GM20431 (cell line): ENCODE results near the gene GPR153.

Experiments used
- in situ Hi-C: fragments of 300-500 bp; cut with MseI, MboI; formaldehyde crosslinking; loops from one replicate; pipeline ENCODE4 v1.15.0; 2020; ENCODE audit warnings: low sequenced_read_pairs; ENCODE audit not compliant: unreplicated experiment

The GPR153 gene

GRCh38 chr1:6253380-6253779 lies 7.5 kb downstream of the GPR153 start:
- in situ Hi-C loops: loop anchor here (25.0 kb wide), 1 partner anchor 159 kb away; the partner anchor contains the start of genes ESPN and HES2

DNA sequence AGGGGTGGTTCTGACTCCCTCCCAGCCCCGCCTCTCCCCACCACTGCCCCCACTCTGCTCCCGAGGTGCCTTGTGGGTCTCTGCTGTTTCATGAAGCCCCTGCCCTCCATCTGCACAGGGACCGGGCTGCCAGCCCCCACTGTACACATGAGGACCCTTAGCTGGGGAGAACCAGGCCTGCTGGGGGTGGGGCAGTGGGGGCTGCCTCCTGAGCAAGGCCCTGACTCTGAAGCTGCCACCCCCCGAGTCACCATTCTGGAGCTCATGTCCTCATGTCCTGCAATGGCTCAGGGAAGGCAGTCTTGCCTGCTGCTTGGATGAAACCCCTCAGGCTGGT lies 8.6 kb downstream of the GPR153 start:
- in situ Hi-C loops: loop anchor here (25.0 kb wide), 1 partner anchor 160 kb away; the partner anchor contains the start of genes ESPN and HES2

DNA sequence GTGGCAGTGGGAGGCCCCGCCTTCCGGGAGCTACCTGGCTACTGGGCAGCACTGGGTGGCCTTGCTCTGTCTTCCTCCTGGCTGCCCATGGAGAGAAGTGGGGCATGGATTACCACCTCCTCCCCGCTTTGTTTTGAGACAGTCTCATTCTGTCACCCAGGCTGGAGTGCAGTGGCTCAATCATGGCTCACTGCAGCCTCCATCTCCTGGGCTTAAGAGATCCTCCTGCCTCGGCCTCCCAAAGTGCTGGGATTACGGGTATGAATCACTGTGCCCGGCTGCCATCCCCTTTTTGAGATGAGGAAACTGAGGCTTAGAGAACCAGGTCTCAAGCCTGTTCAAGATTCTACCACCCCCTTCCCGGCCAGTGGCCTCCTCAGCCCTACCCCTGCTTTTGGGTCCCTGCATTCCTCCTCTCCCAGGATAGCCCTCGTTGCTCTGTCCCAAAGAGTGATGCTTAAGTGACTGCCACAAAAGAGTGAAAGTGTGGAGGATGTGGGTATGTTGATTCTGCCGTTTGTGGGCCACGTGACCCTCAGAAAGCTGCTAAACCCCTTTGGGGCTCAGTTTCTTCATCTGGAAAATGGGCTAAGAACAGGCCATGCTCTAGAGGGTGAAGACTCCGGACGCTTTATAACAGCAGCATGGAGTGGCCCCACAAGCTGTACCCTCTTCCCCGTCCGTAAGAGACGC lies 9.1 kb downstream of the GPR153 start:
- in situ Hi-C loops: loop anchor here (25.0 kb wide), 1 partner anchor 160 kb away; the partner anchor contains the start of genes ESPN and HES2

DNA sequence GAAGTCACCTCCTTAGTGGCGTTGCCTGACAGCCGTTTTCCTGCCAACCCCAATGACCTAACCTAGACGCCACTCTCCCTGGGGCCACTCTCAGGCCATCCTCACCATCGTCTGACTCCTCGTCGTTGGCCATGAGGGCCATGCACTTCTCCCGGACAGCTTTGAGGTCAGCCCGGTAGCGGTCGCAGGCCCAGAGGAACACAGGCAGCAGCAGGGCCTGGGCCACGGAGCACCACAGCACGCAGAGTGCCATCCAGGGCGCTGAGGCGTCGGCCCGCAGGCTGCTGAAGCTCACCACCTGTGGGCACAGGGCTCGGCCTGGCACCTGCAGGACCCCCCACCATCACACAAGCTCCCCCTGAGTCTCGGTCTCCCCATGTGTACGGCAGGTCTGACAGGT lies 9.7 kb downstream of the GPR153 start:
- in situ Hi-C loops: loop anchor here (25.0 kb wide), 1 partner anchor 161 kb away; the partner anchor contains the start of genes ESPN and HES2

DNA sequence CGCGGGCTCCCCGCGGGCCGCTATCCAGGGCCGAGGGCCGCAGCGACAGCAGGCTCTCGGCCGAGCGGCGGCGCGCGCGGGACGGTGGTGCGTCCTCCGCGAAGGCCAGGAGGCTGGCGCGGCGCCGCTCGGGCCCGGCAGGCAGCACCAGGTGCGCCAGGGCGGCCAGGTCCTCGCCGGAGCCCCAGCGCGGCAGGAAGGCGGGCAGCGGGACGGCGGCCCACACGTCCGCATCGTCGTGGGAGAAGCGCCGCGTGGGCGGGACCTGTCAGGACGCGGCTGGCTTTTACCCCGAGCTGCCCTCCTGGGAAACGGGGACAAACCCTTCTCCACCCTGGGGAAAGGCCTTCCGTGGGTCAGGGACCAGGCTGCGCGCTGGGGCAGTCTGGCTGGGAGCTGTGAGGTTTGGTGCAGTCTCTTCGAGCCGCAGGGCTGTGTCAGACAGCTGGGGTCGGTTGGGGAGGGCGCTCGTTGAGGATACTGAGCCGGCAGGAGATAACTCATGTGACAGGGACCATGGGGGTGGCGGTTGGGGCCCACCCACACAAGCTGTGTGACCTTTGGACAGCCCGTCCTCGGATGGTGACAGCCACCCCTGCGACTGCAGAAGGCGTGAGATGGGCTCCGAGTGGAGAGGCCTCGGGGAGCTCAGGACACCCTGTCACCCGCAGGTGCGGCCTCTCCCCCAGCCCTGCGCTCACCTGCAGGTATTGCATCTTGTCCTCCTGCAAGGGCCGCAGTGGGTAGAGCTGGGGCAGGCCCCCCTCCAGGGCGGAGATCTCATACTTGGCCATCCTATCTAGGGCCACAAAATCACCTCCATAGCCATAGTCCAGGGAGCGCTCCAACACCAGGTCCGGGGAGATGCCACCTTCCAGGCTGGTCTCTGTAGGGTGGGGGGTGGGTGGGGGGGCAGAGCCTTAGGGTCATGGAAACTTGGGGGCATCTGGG lies 10.9 kb downstream of the GPR153 start:
- in situ Hi-C loops: loop anchor here (25.0 kb wide), 1 partner anchor 162 kb away; the partner anchor contains the start of genes ESPN and HES2

GRCh38 chr1:6248932-6249738 lies 11.8 kb downstream of the GPR153 start:
- in situ Hi-C loops: no loop called here

DNA sequence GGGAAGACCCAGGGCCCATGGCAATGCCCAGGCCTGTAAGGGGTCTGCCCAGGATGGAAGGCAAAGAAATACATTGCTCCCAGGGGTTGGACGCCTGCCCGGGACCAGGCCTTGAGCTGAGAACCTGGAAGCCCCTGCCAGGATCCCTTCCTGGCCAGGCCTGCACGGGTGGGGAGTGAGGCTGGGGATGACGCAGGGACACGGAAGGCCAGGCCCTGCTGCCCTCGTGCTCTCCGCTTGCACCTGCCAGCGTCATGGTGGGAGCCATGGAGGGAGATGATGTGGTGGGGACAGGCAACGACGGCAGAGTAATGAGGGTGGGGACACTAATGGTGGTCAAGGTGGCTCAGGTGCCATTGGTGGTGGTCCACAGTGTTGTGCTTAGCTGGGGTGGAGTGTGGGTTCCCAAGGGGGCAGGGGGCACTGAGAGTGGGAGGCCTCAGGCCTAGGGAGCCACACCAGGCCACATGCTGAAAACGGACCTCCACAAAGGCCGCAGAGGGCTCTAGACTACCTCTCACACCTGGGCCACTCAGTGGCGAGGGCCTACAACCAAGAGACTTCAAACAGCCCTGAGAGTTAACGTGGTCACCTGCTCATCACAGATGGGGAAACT lies 12.6 kb downstream of the GPR153 start:
- in situ Hi-C loops: no loop called here

GRCh38 chr1:6247651-6248050 lies 13.2 kb downstream of the GPR153 start:
- in situ Hi-C loops: no loop called here

DNA sequence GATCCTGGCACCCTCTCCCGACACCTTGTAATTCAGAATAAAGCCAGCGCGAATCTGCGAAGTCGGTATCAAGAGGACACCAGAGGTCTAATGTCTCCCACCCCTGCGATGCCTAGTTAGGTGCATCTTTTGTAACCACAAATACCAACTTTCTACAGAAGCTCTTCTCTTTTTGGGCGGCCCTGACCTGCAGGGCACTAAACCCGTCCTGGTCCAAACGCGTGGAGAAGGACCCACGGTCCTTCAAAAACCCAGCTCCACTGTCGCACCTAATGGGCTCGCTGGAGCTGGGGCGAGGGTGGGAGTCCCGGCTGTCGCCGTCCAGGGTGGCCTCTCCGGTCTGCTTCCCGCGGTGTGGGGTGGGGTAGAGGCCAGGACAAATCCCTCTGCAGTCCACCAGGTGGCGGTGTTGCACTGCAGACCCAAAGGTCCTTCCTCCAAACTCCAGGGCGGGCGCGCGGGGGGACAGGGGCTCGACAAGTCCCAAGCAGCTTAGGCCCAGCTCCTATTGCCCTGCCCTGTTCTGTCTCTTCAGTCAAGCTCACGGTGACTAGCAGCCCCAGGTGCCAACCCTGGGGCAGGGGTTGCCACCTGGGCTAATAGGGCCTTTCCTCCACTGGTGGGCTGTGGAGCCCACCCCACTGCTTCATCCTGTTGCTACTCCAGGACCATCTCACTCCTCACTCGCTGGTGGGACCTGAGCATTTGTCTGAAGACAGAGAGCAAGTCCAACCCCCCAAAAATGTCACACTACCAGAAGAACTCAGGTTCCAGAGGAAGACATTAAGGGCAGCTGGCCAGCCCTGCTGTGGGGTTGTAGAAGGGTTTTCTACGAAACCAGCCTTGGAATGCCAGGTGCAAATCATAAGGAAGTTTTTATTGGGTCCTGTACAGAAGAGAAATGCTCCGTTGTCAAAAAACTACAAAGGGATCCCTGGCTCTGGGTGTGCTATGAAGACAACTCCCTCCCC lies 14.1 kb downstream of the GPR153 start:
- in situ Hi-C loops: no loop called here

DNA sequence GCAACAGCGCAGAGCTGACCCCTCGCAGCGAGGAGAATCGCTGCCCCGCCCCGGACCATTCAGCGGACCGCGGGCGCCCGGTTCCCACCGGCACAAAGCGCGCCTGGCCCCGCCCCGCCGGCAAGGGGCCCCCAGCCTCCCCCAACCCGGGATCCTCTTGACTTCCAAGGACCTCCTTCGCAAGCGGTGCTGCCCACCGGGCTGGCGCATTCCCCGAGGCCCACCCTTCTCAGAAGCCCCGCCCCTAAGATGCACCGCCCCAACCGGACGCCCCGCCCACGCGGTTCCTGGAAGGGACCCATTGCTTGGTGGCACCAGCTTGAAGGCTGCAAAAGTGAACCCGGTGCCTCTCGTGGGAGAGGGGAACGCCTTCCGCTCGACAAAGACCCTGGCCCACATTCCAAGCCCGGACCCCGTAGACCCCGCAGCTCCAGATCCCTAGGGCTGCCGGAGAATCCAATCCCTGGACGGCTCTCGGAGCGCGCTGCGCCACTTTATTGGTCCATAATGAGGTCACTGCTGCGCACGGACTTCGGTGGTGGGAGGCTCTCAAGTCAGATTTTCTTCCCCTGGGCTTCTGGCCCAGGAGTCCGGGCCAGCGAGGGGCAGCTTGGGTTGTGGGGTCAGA lies 14.9 kb downstream of the GPR153 start:
- in situ Hi-C loops: no loop called here

DNA sequence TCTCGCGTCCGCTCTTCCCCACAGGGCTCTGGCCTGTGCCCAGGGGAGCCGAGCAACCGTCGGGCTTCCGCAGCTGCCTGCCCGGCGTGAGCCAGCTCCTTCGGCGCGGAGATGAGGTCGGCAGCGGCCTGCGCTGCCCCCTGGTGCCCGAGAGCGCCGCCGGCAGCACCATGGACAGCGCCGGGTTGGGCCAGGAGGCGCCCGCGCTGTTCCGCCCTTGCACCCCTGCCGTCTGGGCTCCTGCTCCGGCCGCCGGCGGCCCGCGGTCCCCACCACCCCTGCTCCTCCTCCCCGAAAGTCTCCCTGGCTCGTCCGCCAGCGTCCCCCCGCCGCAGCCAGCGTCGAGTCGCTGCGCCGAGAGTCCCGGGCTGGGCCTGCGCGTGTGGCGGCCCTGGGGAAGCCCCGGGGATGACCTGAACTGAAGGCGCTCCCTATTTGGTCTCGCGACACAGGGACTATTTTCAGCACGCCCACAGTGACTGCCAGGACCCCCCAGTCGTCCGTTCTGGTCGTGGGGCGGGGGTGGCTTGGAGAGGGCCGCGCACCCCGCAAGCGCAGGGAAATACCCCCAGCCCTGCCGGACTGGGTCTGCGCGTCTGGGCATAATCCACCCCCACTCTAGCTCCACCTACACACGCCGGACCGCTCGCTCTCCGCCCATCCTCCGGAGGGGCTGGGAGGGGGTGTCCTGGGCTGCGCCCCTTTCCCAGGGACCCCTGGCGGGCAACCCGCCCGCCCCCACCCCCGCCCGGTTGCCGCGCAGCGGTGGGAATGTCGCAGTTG lies 15.6 kb downstream of the GPR153 start:
- in situ Hi-C loops: no loop called here

DNA sequence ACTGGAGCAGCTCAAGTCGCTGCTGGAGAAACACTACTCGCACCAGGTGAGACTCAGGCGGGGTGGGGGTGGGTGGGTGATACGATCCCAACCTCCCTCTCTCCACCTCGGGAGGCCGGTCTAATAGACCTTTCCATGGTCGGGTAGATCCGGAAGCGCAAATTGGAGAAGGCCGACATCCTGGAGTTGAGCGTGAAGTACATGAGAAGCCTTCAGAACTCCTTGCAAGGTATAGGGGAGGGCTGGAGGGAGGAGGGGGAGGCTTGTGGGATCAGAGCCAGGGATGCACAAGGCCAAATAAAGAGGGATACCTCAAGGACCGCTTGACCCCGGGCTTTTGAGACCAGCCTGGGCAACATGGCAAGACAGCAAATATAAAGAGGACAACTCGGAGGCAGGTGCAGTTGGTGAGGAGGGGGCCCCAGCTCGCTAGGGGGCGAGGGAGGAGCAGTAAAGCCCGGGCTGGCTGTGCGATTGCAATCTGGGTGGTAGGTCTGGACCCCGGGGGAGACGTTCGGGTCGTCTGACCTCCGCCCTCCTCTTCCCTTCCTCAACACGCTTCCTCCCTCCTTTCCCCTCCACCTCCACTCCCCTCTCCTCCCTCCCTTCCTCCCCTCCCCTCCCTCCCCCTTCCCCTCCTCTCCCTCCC lies 16.4 kb downstream of the GPR153 start:
- in situ Hi-C loops: no loop called here

GRCh38 chr1:6243993-6244392 lies 16.9 kb downstream of the GPR153 start, which contains the start of gene HES3:
HES3 (plus strand) TSS chr1:6244179; CDS start chr1:6244366, 187 bp downstream.
- in situ Hi-C loops: no loop called here

DNA sequence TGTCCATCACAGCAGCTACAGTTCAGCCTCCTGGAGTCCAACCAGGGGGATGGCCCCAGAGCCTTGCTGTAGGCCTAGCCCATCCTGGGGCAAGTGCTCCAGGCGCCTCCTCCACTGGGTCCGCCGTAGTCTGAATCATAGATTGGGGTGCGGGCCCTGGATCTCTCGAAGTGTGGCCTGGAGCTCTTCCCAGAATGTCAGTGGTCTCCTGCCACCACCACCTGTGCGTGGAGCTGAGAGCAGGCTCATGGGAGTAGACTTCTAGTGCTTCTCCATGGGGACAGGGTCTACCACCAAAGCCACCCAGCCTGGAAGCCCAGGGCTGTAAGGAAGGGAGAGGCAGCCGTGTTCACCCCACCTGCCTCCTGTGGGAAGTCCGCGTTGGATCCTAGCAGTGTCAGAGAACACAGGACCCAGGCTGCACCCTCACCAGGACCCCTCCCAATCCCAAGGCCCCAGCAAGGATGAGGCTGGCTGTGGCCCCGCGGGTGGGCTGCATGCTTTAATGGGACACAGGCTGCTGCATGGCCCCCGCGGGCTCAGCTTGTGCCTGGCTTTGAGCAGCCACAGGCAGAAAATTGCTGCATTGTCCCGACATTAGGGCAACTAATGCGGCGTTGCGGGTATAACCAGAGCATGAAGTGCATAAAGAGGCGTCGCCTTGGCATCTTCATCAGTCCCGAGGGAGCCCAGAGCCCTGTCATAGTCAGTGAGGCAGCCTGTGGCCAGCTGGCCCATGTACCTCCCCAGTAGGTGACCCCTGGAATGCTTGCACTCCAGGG lies 17.7 kb downstream of the GPR153 start:
- in situ Hi-C loops: no loop called here

- in situ Hi-C loops: no loop called here
Measured at GRCh38 chr1:6241887-6242740, 18.8 kb downstream of the GPR153 start.
